Epithelial cell of proximal tubule (primary cell): ENCODE measurements around the gene CANT1. TPM values are rescaled to one million over a fixed set of nuclear protein-coding genes. Genes with fewer than 3 reads are reported as not detected.

Source experiments
- DNase-seq: peaks from one replicate; pipeline ENCODE4 v3.0.0-alpha.2; 2011; ENCODE audit warnings: low read depth
- H3K4me3 ChIP-seq: 2 replicates; pipeline ENCODE4 v1.5.1; 2011; ENCODE audit warnings: low read depth, mild to moderate bottlenecking, low read length
- CTCF ChIP-seq: conservative IDR thresholded peaks from 2 replicates; pipeline ENCODE4 v1.5.1; 2012; ENCODE audit warnings: low read depth, mild to moderate bottlenecking, low read length
- total RNA-seq: library from RNA; depleted of rRNA; stranded (reverse); fragments of >200 nt; gene quantifications from 2 replicates; pipeline ENCODE4 v1.2.3, GENCODE V29; 2015

The CANT1 gene
- total RNA-seq, 1 donor from 2014 or later: 60.3 TPM

DNA sequence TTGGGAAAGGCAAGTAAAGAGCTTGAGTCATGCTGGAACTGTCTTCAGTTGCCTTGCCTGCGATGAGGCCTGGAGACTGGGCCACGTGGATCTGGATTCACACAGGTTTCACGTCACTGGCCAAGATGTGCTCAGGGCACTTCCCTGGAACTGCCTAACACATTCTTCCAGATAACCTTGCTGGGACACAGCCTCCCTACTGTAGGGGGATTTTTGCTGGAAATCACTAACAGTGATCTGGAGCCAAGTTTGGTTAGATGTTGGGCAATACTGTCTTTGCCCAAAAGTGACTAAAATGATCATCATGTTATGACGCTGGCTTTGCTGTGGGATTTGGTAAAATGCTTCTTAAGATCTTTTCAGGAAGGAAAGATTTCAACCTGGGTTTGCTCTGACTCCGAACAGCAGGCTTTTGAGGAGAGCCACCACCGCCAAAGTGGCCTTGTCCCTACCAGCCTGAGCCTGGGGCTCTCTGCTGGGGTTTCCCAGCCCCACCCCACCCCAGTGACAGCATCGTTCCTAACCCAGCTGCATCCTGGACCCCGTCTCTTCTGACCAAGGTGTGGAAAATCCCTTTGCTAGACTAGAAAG, 29.1 kb upstream of the CANT1 start:
- no peak overlapping the region for H3K4me3 ChIP-seq
- peak; percentile 61 for DNase-seq
- no peak for TF ChIP-seq CTCF

DNA sequence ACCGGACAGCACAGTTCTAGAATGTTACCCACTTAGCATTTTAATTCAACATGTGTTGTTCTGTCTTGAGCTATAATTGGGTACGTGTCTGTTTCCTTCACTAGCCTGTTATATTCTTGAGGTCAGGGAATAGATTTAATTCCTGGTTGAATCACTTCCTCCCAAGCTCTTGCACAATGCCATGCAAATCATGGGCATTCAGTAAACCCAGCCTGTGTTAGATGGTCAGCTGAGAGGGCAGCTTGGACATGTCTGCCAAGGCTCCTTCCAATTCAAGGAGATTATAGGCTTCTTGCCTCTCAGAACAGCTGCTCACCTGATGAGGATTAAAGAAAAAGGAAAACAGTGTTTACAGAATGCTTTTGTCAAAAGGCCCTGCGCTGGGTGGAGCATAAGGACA, 27.0 kb upstream of the CANT1 start:
- H3K4me3 ChIP-seq: no peak overlapping the region
- DNase-seq: peak; percentile 79
- no peak for TF ChIP-seq CTCF

DNA sequence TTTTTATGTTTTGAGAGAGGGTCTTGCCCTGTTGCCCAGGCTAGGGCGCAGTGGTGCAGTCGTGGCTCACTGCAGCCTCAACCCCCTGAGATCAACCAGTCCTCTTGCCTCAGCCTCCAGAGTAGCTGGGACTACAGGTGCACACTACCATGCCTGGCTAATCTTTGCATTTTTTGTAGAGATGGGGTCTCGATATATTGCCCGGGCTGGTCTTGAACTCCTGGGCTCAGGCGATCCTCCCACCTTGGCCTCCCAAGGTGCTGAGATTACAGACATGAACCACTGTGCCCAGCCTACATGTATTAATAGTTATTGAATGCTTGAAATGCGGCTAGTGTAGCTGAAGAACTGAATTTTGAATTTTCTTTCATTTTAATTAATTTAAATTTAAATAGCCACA, 26.6 kb upstream of the CANT1 start:
- no peak overlapping the region for H3K4me3 ChIP-seq
- no peak for TF ChIP-seq CTCF
- DNase-seq: no peak

GRCh38 chr17:79035686-79036085, 26.1 kb upstream of the CANT1 start:
- H3K4me3 ChIP-seq: no peak overlapping the region
- no peak for DNase-seq
- no peak for TF ChIP-seq CTCF

DNA sequence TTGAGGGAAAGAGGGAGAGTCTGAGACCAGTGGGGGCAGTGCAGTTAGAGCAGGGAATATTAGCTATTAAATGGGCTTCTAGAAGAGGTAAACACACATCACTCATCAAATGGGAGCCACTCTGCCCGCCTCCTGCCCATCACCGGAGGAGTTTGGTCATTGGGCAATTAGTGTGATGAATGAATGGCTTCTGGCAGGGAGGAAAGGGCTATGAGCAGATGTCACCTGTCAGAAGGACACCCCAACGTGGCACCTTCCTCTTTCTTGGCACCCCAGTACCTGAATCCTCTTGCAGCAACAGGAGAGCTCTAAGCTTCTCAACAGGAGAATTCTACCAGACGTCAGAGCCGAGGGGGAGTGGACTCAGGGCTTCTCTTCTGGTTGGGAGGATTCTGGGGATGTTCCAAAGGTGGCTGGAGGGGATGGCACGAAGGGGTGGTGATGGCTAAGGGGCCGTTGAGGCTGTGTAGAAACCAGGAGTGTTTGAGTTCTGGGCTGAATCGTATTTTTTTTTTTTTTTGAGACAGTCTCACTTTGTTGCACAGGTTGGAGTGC, 25.4 kb upstream of the CANT1 start:
- H3K4me3 ChIP-seq: no peak overlapping the region
- no peak for DNase-seq
- no peak for TF ChIP-seq CTCF

DNA sequence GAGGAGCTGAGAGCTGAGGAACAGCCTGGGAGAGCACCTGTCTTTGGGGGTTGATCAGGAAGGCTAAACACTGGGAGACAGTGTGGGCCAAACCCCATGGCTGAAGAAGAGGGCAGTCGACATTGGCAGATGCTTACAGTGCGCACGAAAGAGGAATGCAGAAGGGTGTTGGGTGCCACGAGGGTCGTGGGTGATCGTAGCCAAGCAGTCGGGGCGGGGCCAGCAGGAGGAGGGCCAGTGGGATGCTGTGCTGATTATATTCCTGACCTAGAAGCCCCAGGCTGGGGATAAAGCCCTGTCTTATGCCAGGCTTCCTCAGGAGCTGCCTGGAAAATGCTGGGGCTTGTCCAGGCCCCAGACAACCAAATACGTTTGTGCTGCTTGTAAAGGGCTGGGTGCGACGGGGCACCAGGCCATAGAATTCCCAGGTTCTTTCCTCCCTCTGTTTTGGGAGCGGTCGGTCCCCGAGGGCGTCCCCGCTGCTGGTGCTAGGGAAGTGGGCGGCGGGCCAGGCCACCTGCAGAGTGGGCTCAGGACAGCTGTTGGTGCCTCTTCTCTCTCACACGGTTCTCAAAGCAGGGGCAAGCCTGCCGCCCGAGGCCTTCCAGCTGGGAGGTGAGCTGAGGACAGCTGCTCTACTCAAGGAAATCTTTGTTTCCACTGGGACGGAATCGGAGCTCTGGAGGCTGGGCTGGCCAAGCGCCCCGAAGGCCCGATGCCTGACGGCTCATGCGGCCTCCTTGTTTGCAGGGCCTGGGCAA, 24.4 kb upstream of the CANT1 start:
- DNase-seq: no peak
- TF ChIP-seq CTCF: no peak
- H3K4me3 ChIP-seq: no peak overlapping the region
